ENCODE results near the gene DCBLD2. TPM values are rescaled to one million over a fixed set of nuclear protein-coding genes. Genes with fewer than 3 reads are reported as not detected.

DCBLD2 gene
- total and polyA plus RNA-seq, 9 of the 15 experiments (the other 6 are each of a cell fraction or from before 2014, with no cell fraction given) = 2.7 to 14.6 (median 7.4) TPM

DNA sequence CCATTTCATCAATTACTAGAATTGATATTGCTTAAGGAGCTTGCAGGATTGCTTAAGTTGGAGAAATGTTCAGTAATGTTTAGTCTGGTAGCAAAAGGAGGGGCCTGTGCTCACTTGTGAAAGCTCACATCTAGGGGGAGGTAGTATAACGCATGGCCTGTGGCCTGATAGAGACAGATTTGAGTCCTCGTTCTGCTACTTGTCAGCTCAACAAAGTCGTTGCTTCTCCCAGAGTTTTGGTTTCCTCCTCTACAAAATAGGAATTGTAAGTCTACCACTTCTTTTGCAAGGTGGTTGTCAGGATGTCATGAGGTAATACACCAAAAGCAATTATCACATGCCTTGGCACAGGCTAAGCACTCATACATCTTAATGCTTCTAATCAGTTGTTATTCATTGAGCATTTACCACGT is 137.0 kb downstream of the DCBLD2 start (continued):
- no peak for TF ChIP-seq CXXC5 (CRISPR knock-in tag; IDR thresholded peaks at IDR 0.05)

GRCh38 chr3:98763819-98764418 is 137.6 kb downstream of the DCBLD2 start:
- H3K4me2 ChIP-seq (ENCODE audit: insufficient read depth, low read length) = no peak overlapping the region
- no peak overlapping the region for H3K4me3 ChIP-seq
- no peaks in the 10 kb centered on the region for H3K9me1 ChIP-seq (ENCODE audit: control insufficient read depth, insufficient read depth, low read length)
- BruUV-seq (replicated peaks) = no TSS peak
- no peak for DNase-seq (ENCODE audit: extremely low read depth in 1 of 4, low spot score in 3 of 4)
- TF ChIP-seq ZNF316 (IDR thresholded peaks at IDR 0.05) = peak; percentile 32
- TF ChIP-seq, protein P1, sequence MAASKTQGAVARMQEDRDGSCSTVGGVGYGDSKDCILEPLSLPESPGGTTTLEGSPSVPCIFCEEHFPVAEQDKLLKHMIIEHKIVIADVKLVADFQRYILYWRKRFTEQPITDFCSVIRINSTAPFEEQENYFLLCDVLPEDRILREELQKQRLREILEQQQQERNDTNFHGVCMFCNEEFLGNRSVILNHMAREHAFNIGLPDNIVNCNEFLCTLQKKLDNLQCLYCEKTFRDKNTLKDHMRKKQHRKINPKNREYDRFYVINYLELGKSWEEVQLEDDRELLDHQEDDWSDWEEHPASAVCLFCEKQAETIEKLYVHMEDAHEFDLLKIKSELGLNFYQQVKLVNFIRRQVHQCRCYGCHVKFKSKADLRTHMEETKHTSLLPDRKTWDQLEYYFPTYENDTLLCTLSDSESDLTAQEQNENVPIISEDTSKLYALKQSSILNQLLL (CRISPR knock-in tag; IDR thresholded peaks at IDR 0.05; ENCODE audit: borderline replicate concordance) = no peak
- in situ Hi-C loops (cut with MboI) = no loop called here
- intact Hi-C loops (cut with micrococcal nuclease) = no loop called here
- H3K9me3 ChIP-seq (replicated peaks; ENCODE audit: control insufficient read depth, insufficient read depth, low read depth, low read length) = no peaks in the 10 kb centered on the region
- H4K20me1 ChIP-seq (replicated peaks; ENCODE audit: control insufficient read depth, insufficient read depth, low read length) = no peaks in the 10 kb centered on the region
- no peaks in the 10 kb centered on the region for H3K36me3 ChIP-seq (ENCODE audit: control insufficient read depth, insufficient read depth, low read length)
- no peak for FAIRE-seq
- H3K4me1 ChIP-seq (replicated peaks in 1 of 2; ENCODE audit: control insufficient read depth in 2 of 2, insufficient read depth in 2 of 2, low read length in 2 of 2) = no peaks in the 10 kb centered on the region
- H3K79me2 ChIP-seq (ENCODE audit: control insufficient read depth, insufficient read depth, low read length) = no peaks in the 10 kb centered on the region
- H3K9ac ChIP-seq (ENCODE audit: insufficient read depth in 1 of 2, low read depth in 2 of 2, low read length in 2 of 2) = no peak overlapping the region
- WGBS (ENCODE audit: insufficient coverage, low coverage, missing lambda C conversion rate) = 4% methylated on average over 5 of the region's 5 CpGs
- ChIA-PET POLR2A (interaction anchor here (0.6 kb wide), 1 partner anchor 180 kb away, joined by 4 read pairs; no protein-coding TSS in a partner anchor), CTCF (ENCODE audit: low intra/inter-chr PET ratio) (no interaction called here)
- no peak overlapping the region for H3K27ac ChIP-seq (ENCODE audit: extremely low read depth, low read depth, low read length)
- ATAC-seq = no peak
- H3K27me3 ChIP-seq (ENCODE audit: control insufficient read depth in 2 of 2, insufficient read depth in 2 of 2, low read length in 2 of 2) = no peaks in the 10 kb centered on the region
- H2AFZ ChIP-seq (ENCODE audit: low read depth, low read length) = no peak overlapping the region
